Measurements from ENCODE around the gene CBX5.

- no peak for TF ChIP-seq CTCF (IDR thresholded peaks at IDR 0.05; ENCODE audit: low read depth, low read length)
- TF ChIP-seq EZH2phosphoT487 (IDR thresholded peaks at IDR 0.05; ENCODE audit: low read depth): no peak
Observed at GRCh38 chr12:54182981-54183380, 96.9 kb downstream of the CBX5 start.
